NCI-H510A treated with DMSO at 0.1 percent for 48 hours (cell line): ENCODE results near the gene SYT3.
"Not testable (repeated sequence)": the region's sequence is repeated elsewhere in the genome, so short reads cannot be mapped to it uniquely, and the experiment has no call there.

Experiments used
- DNase-seq: peaks from one replicate; lab custom pipeline; 2025; lab: John Stamatoyannopoulos, UW

SYT3 gene

DNA sequence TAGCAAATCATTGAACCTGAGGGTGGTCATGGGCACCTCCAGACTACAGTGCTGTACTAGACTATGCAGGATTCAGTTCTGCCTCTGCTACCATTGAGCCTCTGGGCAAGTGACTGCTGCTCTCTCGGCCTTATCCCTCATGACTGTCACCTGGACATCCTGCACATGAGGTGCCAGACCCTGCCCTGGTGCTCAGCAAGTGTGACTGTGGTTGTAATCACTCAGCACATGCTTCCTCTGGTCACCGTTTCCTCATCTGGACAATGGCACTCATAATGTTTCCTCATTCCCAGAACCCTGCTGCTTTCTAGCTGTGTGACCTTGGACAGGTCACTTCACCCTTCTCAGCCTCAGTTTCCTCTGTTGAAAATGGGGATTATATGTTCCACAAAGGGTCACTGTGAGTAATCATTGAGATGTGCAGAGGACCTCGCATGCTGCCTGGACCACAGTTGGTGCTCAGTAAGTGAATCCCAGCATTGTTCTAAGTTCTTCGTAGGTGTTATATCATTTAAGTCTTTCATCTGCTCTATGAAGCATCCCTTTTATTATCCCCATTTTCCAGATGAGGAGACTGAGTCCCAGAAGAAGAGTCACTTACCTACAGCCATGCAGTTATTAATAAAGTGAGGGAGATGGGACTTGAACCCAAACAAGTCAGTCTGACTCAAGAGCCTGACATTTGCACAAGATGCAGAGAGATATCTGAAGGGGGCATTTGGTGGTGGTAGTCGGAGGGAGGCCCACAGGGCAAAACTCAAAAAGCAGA is 3.2 kb downstream of the SYT3 start:
- DNase-seq = no peak

DNA sequence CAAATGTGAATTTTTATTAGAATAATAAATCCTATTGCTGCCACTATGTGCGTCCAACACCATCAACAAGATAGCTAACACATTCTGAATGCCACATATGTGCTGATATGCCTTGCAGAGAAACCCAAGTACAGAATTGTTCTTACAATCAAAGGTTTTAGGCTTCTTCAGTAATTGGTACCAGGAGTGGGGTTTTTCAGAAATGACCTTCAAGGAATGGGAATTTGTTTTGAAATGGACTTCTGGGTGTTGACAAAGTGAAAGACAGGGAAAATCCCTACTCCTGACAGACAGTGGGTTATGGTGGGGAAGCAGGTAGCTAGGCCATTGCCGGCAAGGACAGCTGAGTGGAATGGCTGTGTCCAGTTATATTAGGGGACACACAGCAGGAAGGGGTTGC is 5.7 kb downstream of the SYT3 start:
- no peak for DNase-seq

DNA sequence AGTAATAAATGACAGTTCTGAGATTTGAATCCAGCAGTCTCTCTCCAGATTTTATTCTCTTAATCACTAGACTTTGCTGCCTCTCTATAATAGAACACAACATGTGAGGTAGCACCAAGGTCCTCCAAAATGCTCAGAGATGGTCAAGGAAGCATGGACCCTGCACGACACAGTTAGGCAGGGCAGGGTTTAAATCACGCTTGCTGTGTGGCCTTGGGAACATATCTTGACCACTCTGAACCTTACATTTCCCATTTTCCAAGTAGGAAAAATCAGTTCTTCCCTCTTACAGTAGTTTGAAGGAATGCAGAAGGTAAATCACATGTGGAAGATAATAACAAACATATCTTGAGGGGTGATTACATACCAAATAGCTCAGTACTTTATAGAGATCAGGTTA is 6.3 kb downstream of the SYT3 start:
- no peak for DNase-seq

DNA sequence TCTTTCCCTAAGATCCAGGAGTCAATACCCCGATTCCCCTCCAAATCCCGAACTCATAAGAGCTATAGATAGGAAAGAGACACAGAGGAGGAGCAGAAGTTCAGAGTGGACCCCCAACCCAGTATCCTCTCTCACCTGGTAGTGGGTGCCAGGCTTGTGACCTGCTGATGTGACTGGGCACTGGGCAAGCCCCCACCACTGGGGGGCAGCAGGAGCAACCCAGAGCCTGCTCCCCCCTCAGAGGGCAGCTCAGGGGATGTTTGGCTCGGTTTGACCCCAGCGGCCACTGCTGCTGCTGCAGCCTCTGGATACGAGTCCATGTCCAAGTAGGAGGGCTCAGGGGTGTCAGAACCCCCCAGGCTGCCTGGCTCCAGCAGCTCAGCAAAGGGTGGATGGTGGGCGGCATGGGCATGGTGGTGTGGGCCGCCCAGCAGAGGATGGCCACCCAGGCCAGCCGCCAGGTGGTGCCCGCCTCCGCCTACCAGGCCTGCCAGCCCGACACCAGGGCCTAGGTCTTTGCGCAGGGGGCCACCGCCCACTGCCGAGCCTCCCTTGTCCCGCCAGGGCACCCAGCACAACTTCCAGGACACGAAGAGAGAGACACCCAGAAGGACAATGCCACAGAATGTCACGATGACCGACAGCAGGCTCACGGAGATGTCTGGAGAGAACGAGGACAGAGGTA is 7.4 kb downstream of the SYT3 start:
- no peak for DNase-seq

DNA sequence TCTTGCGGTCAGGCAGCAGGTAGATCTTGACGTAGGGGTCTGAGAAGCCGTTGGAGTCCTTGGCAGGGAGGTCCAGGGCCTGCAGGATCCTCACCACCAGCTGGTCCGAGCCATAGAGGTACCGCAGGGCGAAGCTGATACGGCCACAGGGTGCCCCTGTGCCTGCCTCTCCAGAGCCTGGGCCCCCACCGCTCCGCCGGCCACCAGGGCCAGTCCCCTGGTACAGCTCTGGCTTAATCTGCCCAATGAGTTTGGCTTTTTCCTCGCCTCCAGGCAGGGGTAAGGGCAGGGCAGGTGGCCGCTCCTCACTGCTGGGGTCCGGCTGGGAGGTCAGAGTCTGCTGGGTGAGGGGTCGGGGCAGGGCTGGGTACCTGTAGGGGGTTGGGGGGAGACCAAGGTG is 9.9 kb downstream of the SYT3 start:
- no peak for DNase-seq

DNA sequence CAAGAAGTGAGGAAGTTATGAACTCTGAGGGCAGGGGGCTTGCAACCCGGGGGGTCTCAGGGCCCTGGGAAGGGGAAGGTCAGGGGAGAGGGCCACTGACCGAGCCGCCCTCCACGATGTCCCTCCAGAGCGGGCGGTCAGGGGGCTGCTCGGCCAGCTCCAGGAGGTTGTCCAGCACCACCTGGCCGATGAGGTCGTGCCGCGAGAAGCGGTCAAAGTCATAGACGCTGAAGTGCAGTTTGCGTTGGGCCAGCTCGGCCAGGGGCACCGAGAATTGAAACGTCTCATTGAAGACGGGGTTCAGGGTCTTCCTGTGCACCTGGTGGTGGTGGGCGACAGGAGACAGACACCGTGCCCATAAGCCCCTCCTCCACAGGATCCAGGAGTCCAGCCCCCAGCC is 10.5 kb downstream of the SYT3 start:
- DNase-seq = no peak

DNA sequence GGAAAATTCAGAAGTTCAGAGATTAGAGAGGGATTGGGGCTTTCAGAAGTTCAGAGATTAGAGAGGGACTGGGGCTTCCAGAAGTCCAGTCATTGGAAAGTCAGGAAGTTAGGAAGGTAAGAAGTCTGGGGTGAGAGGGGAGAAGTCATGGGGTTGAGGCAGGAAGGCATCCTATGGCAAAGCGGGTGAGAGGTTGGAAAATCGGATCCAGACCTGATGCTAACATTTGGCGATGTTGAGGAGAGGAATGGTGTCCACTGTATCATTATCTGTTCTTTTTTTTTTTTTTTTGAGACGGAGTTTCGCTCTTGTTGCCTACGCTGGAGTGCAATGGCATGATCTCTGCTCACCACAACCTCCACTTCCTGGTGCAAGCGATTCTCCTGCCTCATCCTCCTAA is 11.1 kb downstream of the SYT3 start:
- DNase-seq = no peak

DNA sequence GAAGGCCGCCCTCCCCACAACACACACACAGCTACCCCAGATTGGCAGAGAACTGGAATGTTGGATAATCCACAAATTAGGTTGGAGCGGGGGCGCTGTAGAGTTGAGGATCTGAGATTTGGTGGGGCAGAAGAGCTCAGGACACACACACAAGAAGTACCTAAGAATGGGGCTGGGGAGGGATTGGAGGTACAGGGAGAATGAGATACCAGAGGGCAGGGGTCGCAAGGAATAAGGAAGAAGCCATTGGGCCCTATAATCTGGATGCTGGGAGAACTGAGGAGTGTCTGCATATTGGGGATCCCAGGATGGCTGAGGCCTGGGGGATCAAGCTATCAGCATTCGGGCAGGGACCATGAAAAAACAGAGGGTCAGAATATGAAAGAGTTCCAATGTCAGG is 11.5 kb downstream of the SYT3 start:
- no peak for DNase-seq

DNA sequence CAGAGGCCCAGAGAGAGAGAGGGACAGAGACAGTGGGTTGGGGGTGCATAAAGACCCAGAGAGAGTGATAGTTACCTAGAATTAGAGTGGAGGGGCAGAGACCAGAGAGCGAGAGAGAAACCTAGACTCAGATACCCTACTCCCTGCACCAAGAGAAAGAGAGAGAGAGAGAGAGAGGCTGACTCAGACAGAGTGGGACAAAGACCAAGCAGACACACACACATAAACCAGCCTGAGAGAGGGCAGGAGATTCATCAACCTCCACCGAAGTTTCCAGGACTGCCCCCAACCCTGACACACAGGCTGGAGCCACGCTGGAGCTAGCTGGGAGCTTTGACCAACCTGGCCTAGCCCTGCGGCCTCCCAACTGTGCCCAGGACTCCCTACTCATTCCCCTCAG is 12.9 kb downstream of the SYT3 start:
- no peak for DNase-seq

DNA sequence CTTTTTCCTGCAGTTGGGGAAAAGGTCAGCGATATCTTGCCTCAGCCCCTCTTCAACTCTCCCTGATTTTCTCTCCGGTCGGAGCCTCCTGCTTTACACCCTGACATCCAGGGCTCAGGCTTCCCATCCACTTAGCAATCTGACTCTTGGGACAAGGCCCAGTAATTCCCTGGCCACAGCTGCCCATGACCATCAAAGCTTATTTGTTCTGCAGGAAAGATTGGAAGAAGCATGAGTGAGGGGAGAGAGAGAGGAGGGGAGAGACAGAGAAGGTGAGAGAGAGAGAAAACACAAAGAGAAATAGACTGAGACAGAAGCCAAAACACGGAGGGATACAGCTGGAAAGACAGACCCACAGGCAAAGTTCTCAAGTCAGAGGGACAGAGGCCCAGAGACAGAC is 13.7 kb downstream of the SYT3 start:
- no peak for DNase-seq

DNA sequence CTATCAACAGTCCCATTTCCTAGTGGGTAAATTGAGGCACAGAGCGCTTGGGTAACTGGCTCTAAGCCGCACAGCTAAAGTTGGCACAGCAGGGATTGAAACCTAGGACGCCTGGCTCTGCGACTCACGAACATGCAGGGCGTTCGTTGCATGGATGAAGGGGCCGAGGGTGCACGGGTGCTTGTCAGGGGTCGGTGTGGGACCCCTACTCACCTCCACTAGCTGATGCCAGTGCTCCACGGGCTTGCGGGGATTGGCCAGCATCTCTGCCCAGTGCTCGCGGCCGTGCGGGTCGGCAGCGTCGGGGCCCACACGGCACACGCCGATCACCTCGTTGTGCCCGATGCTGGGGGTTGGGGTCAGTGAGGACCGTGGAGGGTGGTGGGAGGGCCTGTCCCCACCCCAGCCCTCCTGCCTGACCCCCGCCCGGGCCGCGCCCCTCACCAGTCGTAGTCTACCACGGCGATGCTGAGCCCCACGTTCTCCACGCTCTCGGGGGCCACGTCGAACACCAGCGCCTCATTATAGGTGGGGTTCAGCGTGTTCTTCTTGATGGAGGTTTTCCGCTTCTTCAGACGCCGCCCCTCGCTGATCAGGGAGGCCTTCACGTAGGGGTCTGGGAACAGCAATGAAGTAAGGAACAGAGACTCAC is 14.6 kb downstream of the SYT3 start:
- no peak for DNase-seq

DNA sequence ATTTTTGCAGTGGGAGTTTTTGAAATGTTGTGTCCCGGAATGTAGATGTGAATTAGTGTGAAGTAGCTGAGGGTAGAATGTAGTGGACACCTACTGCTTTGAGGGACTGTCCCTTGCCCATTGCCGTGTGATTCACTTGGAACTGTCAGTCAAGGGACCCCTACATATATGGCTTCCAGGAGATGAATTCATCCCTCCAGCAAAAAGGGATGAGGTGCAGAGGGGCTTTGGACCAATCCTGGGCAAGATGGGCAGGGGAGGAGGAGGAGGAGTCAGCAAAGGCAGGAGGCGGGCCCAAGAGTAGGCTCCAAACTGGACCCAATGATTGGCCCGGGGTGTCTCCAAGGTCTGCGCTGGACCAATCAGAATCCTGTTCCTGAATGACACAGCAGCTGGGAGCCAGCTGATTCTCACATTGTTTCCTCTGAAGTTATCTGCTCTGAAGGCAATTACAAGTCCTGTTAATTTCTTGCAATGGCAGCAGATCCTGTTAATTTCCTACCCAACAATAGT is 19.2 kb downstream of the SYT3 start:
- DNase-seq = not testable (repeated sequence)

DNA sequence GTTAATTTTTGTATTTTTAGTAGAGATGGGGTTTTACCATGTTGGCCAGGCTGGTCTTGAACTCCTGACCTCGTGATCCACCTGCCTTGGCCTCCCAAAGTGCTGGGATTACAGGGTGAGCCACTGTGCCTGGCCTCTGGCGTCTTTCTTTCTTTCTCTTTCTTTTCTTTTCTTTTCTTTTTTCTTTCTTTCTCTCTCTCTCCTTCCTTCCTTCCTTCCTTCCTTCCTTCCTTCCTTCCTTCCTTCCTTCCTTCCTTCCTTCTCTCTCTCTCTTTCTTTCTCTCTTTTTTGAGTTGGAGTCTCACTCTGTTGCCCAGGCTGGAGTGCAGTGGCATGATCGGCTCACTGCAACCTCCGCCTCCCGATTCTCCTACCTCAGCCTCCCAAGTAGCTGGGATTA is 20.5 kb downstream of the SYT3 start:
- DNase-seq = not testable (repeated sequence)

DNA sequence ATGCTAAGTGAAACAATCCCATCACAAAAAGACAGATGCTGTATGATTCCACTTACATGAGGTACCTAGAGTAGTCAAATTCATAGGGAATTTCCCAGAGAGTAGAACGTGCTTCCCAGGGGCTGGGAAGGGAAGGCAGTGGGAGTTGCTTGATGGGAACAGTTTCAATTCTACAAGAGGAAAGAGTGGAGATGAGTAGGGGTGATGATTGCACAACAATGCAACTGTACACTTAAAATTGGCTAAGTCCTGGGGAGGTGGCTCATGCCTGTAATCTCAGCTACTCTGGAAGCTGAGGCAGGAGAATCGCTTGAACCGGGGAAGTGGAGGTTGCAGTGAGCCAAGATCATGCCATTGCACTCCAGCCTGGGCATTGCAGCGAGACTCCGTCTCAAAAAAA is 21.3 kb downstream of the SYT3 start:
- DNase-seq = not testable (repeated sequence)

DNA sequence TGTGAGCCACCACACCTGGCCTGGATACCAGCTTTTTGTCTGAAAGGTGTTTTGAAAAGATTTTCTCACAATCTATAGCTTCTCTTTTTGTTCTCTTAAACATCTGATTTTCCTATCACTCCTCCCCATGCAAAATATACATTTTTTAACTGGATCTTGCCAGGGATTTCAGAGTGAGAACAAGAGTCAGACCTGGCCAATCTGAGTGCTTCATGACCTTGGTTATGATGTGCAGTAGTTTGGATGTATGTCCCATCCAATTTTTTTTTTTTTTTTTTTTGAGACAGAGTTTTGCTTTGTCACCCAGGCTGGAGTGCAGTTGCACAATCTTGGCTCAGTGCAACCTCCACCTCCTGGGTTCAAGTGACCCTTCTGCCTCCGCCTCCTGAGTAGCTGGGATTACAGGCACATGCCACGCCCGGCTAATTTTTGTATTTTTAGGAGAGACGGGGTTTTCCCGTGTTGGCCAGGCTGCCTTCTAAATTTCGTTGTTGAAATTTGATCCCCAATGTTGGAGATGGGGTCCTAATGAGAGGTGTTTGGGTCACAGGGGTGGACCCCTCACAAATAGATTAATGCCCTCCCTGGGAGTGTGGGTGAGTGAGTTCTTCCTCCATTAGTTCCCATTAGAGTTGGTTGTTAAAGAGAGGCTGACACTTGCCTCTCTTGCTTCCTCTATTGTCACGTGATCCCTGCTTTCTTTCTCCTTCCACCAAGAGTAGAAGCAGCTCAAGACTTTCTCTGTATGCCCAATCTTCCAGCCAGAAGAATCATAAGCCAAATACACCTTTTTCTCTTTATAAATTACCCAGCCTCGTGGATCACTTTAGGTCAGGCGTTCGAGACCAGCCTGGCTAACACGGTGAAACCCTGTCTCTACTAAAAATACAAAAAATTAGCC is 26.9 kb downstream of the SYT3 start:
- not testable (repeated sequence) for DNase-seq

DNA sequence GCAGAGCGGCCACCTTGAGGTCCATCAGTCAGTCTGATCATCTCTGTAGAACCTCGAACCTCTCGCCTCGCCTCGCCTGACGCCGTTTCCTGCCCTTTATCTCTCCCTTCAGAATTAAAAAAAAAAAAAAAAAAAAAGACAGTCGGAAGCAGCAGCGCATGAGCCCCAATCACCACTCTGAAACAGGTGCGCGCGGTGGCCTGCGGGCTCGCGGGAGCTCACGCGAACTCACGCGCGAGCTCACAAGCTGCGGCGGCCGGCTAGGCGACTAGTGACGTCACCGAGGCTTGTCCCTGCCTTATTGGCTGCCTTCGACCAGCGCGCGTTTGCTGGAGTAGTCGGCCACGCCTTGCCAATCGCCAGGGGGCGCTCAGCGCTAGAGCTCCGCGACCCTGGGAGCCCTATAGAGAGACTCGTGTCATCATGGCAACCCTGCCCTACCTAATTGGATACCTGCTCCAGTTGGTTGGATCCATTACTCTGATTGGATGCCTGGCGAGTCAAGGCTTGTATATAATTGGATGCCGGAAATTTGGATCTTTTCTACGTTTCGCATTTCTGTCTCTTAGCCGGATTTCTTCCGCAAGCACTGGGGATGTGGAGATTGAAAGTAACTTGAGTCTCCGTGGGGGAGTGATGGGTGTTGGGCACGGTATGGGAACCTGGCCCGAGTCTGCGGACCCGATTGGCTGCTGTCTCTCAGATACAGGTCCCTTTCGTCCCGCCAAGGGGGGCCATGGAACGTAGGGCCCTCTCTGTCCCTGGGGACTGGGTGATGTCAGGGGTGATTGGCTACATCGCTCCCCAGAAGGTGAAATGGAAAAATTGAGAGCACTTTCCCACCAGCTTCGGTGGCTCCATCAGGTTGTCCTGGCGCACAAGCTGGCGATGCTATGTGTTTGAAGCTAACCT is 31.6 kb downstream of the SYT3 start:
- DNase-seq = no peak

DNA sequence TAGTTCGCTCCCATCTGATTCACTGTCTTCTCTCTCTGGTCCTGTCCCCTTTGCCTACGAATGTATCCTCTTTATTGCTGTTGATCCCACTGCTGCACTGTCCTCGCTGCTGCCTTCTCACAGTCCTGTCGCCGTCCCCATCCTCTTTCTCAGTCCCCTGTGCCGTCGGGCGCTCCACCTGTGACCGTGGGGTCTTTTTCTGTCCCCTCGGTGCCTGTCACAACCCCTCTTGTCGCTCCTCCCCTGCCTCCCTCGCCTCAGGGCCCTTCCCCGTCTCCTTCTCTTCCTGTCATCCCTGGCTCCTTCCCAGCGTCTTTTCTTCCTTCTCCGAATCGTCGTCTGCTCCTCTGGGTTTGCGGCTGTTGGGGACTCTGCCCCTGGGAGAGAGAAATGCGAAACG is 32.3 kb downstream of the SYT3 start:
- no peak for DNase-seq

DNA sequence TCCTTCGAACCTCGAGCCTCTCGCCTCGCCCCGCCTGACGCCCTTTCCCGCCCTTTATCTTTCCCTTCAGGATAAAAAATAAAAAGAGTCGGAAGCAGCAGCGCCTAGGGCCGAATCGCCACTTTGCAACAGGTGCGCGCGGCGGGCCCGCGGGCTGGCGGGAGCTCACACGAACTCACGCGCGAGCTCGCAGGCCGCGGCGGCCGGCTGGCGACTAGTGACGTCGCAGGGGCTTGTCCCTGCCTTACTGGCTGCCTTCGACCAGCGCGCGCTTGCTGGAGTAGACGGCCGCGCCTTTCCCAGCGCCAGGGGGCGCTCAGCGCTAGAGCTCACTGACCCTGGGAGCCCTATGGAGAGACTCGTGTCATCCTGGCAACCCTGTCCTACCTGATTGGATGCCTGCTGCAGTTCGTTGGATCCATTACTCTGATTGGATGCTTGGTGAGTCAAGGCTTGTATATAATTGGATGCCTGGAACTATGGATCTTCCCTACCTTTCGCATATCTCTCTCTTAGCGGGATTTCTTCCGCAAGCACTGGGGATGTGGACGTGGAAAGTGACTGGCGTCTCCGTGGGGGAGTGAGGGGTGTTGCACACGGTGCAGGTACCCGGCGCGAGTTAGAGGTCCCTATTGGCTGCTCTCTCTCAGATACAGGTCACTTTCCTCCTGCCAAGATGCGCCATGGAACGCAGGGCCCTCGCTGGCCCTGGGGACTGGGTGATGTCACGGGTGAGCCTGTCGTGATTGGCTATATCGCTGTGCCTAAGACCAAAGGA is 33.4 kb downstream of the SYT3 start:
- not testable (repeated sequence) for DNase-seq

DNA sequence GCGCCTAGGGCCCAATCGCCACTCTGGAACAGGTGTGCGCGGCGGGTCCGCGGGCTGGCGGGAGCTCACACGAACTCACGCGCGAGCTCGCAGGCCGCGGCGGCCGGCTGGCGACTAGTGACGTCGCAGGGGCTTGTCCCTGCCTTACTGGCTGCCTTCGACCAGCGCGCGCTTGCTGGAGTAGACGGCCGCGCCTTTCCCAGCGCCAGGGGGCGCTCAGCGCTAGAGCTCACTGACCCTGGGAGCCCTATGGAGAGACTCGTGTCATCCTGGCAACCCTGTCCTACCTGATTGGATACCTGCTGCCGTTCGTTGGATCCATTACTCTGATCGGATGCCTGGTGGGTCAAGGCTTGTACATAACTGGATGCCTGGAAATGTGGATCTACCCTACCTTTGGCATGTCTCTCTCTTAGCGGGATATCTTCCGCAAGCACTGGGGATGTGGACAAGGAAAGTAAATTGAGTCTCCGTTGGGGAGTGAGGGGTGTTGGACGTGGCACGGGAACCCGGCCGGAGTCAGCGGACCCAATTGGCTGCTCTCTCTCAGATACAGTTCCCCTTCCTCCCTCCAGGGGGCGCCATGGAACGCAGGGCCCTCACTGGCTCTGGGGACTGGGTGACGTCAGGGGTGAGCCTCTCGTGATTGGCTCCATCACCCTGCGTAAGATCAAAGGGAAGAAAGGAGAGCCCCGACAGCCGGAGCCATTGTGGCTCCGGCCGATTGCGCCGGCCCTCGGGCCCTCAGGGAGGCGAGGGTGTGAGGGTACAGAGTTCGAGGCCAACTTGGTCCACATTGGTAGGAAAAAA is 35.2 kb downstream of the SYT3 start:
- not testable (repeated sequence) for DNase-seq
